ENCODE results near the gene ARFRP1. TPM values are rescaled to one million over a fixed set of nuclear protein-coding genes. Genes with fewer than 3 reads are reported as not detected.
A peak's percentile ranks its signal among the peaks of the same experiment; 100 is the strongest.

The ARFRP1 gene
- total and polyA plus RNA-seq, 4 donors: 29.8 to 56.0 (median 47.4) TPM

DNA sequence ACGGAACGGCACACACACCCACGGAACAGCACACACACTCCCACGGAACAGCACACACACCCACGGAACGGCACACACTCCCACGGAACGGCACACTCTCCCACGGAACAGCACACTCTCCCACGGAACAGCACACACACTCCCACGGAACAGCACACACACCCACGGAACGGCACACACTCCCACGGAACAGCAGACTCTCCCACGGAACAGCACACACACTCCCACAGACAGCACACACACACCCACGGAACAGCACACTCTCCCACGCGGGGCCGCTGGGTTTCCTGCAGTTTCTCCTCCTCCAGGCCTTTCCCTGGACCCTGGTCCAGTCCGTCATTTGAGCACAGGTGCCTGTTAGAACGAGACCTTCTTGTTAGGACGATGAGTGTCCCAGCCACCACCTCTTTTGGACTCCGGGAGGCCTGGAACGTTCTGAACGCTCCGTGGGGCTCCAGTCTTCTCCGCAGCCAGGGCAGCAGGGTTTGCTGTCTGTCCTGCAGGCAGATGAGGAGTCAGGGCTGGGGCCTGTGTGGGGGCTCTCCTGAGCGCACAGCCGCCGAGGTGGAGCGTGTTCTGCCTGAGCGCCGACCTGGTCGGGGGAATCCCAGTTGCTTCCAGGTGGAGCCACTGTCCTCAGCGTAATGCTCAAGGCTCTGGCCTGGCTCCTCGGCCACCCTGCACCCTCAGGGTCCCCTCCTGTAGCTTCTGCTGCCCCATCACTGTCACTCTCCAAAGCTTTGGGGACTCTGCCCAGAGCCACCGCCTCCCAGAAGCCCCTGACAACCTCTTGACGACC is 28.9 kb downstream of the ARFRP1 start:
- Histone ChIP-seq H3K36me3 (ENCODE audit: control insufficient read depth in 4 of 4, insufficient read depth in 4 of 4, low read length in 4 of 4) (peaks cover 6 to 47% (median 15%) of the 10 kb centered on the region in 4 donors), H3K4me3 (no peak overlapping the region), H3K27me3 (ENCODE audit: control insufficient read depth in 3 of 3, insufficient read depth in 3 of 3, low read length in 2 of 3) (no peaks in the 10 kb centered on the region), H3K27ac (ENCODE audit: low read depth in 1 of 2, low read length in 1 of 2) (no peak overlapping the region), H3K4me1 (ENCODE audit: control insufficient read depth in 5 of 5, insufficient read depth in 5 of 5, low read length in 5 of 5) (peaks cover 0 to 11% (median 0%) of the 10 kb centered on the region in 5 donors), H3K9me3 (ENCODE audit: control insufficient read depth in 4 of 4, insufficient read depth in 3 of 4, low read length in 3 of 4) (no peaks in the 10 kb centered on the region), H3K9ac (ENCODE audit: insufficient read depth in 1 of 2, low read length in 2 of 2) (no peak overlapping the region)
- ATAC-seq (ENCODE audit: insufficient read depth, low FRiP score): no peak
- TF ChIP-seq, protein P1, sequence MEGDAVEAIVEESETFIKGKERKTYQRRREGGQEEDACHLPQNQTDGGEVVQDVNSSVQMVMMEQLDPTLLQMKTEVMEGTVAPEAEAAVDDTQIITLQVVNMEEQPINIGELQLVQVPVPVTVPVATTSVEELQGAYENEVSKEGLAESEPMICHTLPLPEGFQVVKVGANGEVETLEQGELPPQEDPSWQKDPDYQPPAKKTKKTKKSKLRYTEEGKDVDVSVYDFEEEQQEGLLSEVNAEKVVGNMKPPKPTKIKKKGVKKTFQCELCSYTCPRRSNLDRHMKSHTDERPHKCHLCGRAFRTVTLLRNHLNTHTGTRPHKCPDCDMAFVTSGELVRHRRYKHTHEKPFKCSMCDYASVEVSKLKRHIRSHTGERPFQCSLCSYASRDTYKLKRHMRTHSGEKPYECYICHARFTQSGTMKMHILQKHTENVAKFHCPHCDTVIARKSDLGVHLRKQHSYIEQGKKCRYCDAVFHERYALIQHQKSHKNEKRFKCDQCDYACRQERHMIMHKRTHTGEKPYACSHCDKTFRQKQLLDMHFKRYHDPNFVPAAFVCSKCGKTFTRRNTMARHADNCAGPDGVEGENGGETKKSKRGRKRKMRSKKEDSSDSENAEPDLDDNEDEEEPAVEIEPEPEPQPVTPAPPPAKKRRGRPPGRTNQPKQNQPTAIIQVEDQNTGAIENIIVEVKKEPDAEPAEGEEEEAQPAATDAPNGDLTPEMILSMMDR (IDR thresholded peaks at IDR 0.05; ENCODE audit: control extremely low read depth, extremely low read depth): no peak
- no peak for DNase-seq
- WGBS, 2 donors: 91 to 92% methylated on average over 38 of the region's 38 CpGs

DNA sequence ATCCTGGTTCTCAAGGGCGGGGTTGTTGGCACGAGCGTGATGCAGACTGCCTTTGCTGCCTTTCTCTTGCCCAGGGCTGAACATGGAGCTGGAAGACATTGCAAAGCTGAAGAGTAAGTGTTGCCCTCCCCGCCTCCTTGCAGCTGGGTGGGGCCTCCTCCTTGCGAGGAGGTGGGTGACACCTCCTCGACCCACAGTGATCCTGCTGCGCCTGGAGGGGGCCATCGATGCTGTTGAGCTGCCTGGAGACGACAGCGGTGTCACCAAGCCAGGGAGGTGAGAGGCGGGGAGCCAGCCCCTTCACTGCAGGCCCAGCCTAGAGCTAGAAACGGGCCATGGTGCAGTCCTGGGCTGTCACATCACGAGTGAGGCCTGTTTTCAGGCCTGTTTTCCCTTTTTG is 29.7 kb downstream of the ARFRP1 start:
- no peak overlapping the region for H3K9ac ChIP-seq (ENCODE audit: insufficient read depth in 1 of 2, low read length in 2 of 2)
- no peaks in the 10 kb centered on the region for H3K9me3 ChIP-seq (ENCODE audit: control insufficient read depth in 4 of 4, insufficient read depth in 3 of 4, low read length in 3 of 4)
- no peak for DNase-seq
- 88 to 95% methylated on average over 13 of the region's 13 CpGs for WGBS, 2 donors
- H3K4me1 ChIP-seq (ENCODE audit: control insufficient read depth in 5 of 5, insufficient read depth in 5 of 5, low read length in 5 of 5): peaks cover 0 to 11% (median 0%) of the 10 kb centered on the region in 5 donors
- H3K27me3 ChIP-seq (ENCODE audit: control insufficient read depth in 3 of 3, insufficient read depth in 3 of 3, low read length in 2 of 3): no peaks in the 10 kb centered on the region
- H3K36me3 ChIP-seq (ENCODE audit: control insufficient read depth in 4 of 4, insufficient read depth in 4 of 4, low read length in 4 of 4): peaks cover 6 to 49% (median 18%) of the 10 kb centered on the region in 4 donors
- H3K27ac ChIP-seq (ENCODE audit: low read depth in 1 of 2, low read length in 1 of 2): peak overlapping the region in 1 of 2 donors; percentile 21
- no peak overlapping the region for H3K4me3 ChIP-seq
- ATAC-seq (ENCODE audit: insufficient read depth, low FRiP score): no peak
- TF ChIP-seq, protein P1 (IDR thresholded peaks at IDR 0.05; ENCODE audit: control extremely low read depth, extremely low read depth): no peak

DNA sequence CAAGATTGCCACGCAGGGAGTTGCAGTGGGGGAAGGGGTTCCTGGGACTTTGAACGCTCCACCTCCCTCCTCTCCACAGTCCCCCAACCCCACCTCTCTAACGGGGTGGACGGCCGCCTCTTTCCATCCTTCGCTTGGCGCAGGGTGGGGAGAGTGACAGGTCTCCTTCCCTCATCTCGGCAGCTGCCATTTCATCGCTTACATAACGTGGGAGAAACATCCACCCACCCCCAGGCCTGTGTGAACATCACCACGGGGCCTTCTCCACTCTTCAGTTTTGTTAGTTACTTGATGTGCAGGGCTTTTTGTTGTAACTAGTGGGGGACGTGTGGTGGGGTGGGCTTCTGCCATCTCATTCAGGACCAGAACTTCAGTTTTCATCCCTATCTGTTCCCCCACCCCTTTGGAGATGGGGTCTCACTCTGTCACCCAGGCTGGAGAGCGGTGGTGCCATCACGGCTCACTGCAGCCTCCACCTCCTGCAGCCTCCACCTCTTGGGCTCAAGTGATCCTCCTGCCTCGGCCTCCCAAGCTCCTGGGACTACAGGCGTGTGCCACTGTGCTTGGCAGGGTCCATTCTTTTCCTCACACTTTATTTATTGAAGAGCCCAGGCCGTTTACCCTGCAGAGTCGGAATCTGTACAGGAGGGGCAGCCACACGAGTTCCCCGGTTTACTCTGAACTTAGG is 32.0 kb downstream of the ARFRP1 start:
- Histone ChIP-seq H3K36me3 (ENCODE audit: control insufficient read depth in 4 of 4, insufficient read depth in 4 of 4, low read length in 4 of 4) (peaks cover 6 to 51% (median 18%) of the 10 kb centered on the region in 4 donors), H3K9me3 (ENCODE audit: control insufficient read depth in 4 of 4, insufficient read depth in 3 of 4, low read length in 3 of 4) (no peaks in the 10 kb centered on the region), H3K27me3 (ENCODE audit: control insufficient read depth in 3 of 3, insufficient read depth in 3 of 3, low read length in 2 of 3) (no peaks in the 10 kb centered on the region), H3K4me3 (no peak overlapping the region), H3K9ac (ENCODE audit: insufficient read depth in 1 of 2, low read length in 2 of 2) (no peak overlapping the region), H3K4me1 (ENCODE audit: control insufficient read depth in 5 of 5, insufficient read depth in 5 of 5, low read length in 5 of 5) (no peaks in the 10 kb centered on the region), H3K27ac (ENCODE audit: low read depth in 1 of 2, low read length in 1 of 2) (no peak overlapping the region)
- no peak for DNase-seq
- ATAC-seq (ENCODE audit: insufficient read depth, low FRiP score): no peak
- WGBS, 2 donors: 93 to 95% methylated on average over 20 of the region's 20 CpGs
- TF ChIP-seq, protein P1 (IDR thresholded peaks at IDR 0.05; ENCODE audit: control extremely low read depth, extremely low read depth): no peak

Measured in lung (tissue), 12 donors.